ENCODE results near the gene SMG6. TPM values are rescaled to one million over a fixed set of nuclear protein-coding genes. Genes with fewer than 3 reads are reported as not detected.

The SMG6 gene
- total and polyA plus RNA-seq, 2 donors (not counting 3 experiments of a cell fraction or from before 2014, with no cell fraction given) = 40.1 to 42.2 TPM

DNA sequence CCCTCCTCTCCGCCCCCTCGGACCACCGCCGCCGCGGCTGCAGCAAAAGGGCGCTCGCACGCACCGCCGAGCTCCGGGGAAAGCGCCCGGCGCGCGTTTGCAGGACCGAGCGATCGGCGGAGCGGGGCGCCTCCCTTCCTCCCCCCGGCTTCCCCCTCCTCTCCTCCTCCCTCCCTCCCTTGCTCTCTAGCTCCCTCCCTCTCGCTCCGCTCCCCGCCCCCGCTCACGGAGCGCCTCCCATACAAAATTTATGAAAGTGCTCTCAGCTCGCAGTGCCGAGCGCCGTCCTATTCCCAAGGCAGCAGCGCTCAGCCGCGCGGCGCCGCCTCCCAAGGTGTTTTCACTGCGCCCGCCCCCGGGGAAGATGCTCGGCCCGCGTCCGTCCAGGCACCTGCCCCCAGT lies 278.4 kb downstream of the SMG6 start, which contains the start of gene RTN4RL1:
TSS of gene RTN4RL1 (minus strand) at position 115 of the 402 bp plus-strand sequence. CDS start 469 bp downstream, outside the sequence.
- Histone ChIP-seq H3K9me1 (replicated peaks; ENCODE audit: control insufficient read depth, extremely low read depth, insufficient read depth, low read length) (no peaks in the 10 kb centered on the region), H3K9ac (replicated peaks; ENCODE audit: extremely low read depth, insufficient read depth, low read length) (no peak within 1 kb of the TSS), H3K27me3 (ENCODE audit: control insufficient read depth in 2 of 2, insufficient read depth in 2 of 2, low read length in 2 of 2) (peaks cover 35% of the 10 kb centered on the region in 2 experiments), H2AFZ (ENCODE audit: low read depth, low read length) (peak within 1 kb of the TSS; percentile 66), H3K79me2 (ENCODE audit: control insufficient read depth, insufficient read depth, low read length) (no peaks in the 10 kb centered on the region), H3K36me3 (ENCODE audit: control insufficient read depth in 2 of 2, extremely low read depth in 1 of 2, insufficient read depth in 2 of 2, low read length in 2 of 2) (no peaks in the 10 kb centered on the region), H3K4me3 (replicated peaks in 1 of 3; ENCODE audit: insufficient read depth in 1 of 3, low read depth in 1 of 3, low read length in 3 of 3) (peak within 1 kb of the TSS; percentile 12 to 27 (median 13)), H3K9me3 (replicated peaks; ENCODE audit: control insufficient read depth, insufficient read depth, low read length) (no peaks in the 10 kb centered on the region), H3K4me1 (ENCODE audit: control insufficient read depth, extremely low read depth, insufficient read depth, low read length) (peaks cover 17% of the 10 kb centered on the region), H3K4me2 (ENCODE audit: insufficient read depth, low read length) (peak within 1 kb of the TSS; percentile 28), H4K20me1 (replicated peaks; ENCODE audit: control insufficient read depth, extremely low read depth, insufficient read depth, low read length) (no peaks in the 10 kb centered on the region), H3K27ac (ENCODE audit: insufficient read depth, low read depth, low read length) (no peak within 1 kb of the TSS)
- no TSS peak for BruUV-seq (replicated peaks)
- TF ChIP-seq EZH2 (IDR thresholded peaks at IDR 0.05; ENCODE audit: borderline replicate concordance, low read depth, low read length, severe bottlenecking) (no peak), JUN (IDR thresholded peaks at IDR 0.05; ENCODE audit: borderline replicate concordance, insufficient read depth, insufficient read length, low read depth) (no peak), POLR2AphosphoS5 (IDR thresholded peaks at IDR 0.05; ENCODE audit: insufficient read depth, low read depth, low read length) (no peak), MYC (IDR thresholded peaks at IDR 0.05; ENCODE audit: low read depth, low read length) (no peak), FOS (IDR thresholded peaks at IDR 0.05; ENCODE audit: borderline replicate concordance, insufficient read depth, low read length) (no peak), POLR2A (IDR thresholded peaks at IDR 0.05; ENCODE audit: low read depth, low read length) (no peak), GATA2 (IDR thresholded peaks at IDR 0.05; ENCODE audit: insufficient read depth, insufficient read length, low read depth, low read length) (no peak)
- TF ChIP-seq, protein P1, sequence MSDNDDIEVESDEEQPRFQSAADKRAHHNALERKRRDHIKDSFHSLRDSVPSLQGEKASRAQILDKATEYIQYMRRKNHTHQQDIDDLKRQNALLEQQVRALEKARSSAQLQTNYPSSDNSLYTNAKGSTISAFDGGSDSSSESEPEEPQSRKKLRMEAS (IDR thresholded peaks at IDR 0.05; ENCODE audit: insufficient read depth, insufficient read length) = no peak
- TF ChIP-seq, protein P2, sequence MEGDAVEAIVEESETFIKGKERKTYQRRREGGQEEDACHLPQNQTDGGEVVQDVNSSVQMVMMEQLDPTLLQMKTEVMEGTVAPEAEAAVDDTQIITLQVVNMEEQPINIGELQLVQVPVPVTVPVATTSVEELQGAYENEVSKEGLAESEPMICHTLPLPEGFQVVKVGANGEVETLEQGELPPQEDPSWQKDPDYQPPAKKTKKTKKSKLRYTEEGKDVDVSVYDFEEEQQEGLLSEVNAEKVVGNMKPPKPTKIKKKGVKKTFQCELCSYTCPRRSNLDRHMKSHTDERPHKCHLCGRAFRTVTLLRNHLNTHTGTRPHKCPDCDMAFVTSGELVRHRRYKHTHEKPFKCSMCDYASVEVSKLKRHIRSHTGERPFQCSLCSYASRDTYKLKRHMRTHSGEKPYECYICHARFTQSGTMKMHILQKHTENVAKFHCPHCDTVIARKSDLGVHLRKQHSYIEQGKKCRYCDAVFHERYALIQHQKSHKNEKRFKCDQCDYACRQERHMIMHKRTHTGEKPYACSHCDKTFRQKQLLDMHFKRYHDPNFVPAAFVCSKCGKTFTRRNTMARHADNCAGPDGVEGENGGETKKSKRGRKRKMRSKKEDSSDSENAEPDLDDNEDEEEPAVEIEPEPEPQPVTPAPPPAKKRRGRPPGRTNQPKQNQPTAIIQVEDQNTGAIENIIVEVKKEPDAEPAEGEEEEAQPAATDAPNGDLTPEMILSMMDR (IDR thresholded peaks at IDR 0.05; ENCODE audit: extremely low read depth in 1 of 2, insufficient read depth in 1 of 2, low read depth in 1 of 2, low read length in 2 of 2) = no peak
- DNase-seq (ENCODE audit: low read depth, low spot score) (no peak), FAIRE-seq (no peak)
- intact Hi-C loops (cut with micrococcal nuclease) (no loop called here), dilution Hi-C loops (cut with MboI; ENCODE audit: extremely low pct_ligation_motif_present, low sequenced_read_pairs) (no loop called here)
- POLR2A ChIA-PET = no interaction called here
- CTCF ChIA-PET = interaction anchor here (0.8 to 9.5 kb wide), 23 partner anchors 11 to 366 kb away, joined by 3 to 270 read pairs (median 4); partner anchors contain the start of gene OVCA2
